Measurements from ENCODE around the gene FSTL3.
"Not testable (repeated sequence)": the region's sequence is repeated elsewhere in the genome, so short reads cannot be mapped to it uniquely, and the experiment has no call there.

The FSTL3 gene

DNA sequence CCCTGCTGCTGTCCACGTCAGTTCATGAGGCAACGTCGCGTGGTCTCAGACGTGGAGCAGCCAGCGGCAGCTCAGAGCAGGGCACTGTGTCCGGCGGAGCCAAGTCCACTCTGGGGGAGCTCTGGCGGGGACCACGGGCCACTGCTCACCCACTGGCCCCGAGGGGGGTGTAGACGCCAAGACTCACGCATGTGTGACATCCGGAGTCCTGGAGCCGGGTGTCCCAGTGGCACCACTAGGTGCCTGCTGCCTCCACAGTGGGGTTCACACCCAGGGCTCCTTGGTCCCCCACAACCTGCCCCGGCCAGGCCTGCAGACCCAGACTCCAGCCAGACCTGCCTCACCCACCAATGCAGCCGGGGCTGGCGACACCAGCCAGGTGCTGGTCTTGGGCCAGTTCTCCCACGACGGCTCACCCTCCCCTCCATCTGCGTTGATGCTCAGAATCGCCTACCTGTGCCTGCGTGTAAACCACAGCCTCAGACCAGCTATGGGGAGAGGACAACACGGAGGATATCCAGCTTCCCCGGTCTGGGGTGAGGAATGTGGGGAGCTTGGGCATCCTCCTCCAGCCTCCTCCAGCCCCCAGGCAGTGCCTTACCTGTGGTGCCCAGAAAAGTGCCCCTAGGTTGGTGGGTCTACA is 6.6 kb downstream of the FSTL3 start:
- no peak for DNase-seq (ENCODE audit: low read depth in 3 of 3)

- DNase-seq (ENCODE audit: low read depth in 3 of 3) = no peak
Measured at GRCh38 chr19:685454-685931, 9.3 kb downstream of the FSTL3 start.

DNA sequence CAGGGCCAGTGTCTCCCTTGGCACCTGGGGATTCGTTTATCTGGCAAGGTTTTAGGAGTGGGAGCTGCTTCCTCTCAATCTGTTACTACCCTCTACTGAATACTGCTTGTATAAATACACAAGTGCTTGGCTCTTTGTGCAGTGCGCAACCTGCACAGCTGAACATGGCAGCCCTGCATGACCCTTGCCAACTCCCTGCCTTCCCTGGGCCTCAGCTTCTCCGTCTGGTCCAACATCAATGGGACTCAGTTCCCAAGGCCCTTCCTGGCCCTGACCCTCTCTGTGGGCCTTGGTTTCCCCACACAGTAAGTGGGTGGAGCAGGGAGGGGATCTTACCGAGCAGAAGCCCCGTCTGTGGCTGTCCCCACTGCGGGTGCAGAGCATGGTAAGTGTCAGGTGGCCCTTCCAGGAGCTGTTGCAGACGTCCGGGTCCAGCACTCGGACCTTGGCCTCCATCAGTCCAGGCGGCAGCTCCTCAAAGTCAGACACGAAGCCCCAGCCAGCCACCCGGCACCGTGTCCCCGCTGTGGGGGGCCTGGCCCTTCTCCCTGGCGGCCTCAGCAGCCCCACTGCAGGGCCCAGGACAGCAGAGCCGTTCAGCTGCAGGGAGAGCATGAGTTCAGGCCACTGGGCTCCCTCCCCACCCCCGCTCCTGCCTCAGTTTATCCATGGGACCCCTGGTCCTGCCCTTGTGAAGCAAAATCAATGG is 10.6 kb downstream of the FSTL3 start:
- no peak for DNase-seq (ENCODE audit: low read depth in 3 of 3)

DNA sequence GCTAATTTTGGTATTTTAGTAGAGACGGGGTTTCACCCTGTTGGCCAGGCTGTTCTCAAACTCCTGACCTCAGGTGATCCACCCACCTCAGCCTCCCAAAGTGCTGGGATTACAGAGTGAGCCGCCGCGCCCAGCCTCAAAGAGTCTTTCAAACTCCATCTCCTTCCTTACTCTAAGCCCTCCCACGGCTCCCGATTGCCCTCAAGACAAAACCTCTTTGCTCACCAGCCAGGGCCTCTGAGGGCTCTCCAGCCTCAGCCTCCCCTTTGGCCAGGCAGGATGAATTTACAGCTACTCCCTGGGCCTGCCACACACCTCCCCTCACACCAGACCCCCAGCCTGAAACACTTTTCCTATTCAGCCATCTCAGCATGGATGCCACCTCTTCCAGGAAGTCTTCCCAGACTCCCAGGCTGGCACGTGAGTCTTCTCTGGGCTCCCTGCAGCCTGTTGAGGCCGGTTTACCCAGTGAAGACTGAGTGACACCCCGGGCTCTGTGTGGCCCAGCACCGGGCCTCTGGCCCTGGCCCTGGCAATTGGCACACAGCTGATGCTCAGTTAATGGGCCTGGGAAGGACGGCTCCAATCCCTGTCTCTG is 11.5 kb downstream of the FSTL3 start:
- no peak for DNase-seq (ENCODE audit: low read depth in 3 of 3)

DNA sequence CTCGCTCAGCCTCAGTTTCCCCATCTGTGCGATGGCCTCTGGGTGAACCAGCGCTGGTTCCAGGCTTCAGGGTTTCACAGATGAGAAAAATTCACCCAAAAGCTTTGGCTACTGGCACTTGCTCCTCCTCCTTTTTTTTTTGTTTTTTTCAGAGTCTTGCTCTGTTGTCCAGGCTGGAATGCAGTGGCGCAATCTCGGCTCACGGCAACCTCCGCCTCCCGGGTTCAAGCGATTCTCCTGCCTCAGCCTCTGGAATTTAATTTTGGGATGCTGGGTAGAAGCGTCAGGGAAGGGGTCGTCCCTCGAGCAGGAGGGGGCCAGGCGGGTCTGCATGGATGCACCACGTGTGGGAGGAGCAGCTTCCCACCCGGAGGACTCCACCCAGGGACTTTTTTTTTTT is 12.0 kb downstream of the FSTL3 start:
- DNase-seq (ENCODE audit: low read depth in 3 of 3) = no peak

DNA sequence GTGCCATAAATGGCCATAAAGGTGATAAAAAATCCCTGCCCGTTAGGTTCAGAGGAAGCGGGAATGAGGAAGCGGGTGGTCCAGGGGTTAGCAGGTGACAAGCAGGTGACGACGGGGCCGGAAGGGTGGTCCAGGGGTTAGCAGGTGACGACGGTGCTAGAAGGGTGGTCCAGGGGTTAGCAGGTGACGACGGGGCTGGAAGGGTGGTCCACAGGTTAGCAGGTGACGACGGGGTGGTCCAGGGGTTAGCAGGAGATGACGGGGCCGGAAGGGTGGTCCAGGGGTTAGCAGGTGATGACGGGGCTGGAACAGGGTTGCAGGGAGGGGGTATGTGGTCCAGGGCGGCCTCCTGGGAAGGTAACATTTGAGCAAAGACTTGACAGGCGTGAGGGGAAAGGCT is 12.8 kb downstream of the FSTL3 start:
- no peak for DNase-seq (ENCODE audit: low read depth in 3 of 3)

- no peak for DNase-seq (ENCODE audit: low read depth in 3 of 3)
Measured at GRCh38 chr19:690203-690602, 14.0 kb downstream of the FSTL3 start.

- no peak for DNase-seq (ENCODE audit: low read depth in 3 of 3)
Measured at GRCh38 chr19:694481-695351, 18.5 kb downstream of the FSTL3 start.

DNA sequence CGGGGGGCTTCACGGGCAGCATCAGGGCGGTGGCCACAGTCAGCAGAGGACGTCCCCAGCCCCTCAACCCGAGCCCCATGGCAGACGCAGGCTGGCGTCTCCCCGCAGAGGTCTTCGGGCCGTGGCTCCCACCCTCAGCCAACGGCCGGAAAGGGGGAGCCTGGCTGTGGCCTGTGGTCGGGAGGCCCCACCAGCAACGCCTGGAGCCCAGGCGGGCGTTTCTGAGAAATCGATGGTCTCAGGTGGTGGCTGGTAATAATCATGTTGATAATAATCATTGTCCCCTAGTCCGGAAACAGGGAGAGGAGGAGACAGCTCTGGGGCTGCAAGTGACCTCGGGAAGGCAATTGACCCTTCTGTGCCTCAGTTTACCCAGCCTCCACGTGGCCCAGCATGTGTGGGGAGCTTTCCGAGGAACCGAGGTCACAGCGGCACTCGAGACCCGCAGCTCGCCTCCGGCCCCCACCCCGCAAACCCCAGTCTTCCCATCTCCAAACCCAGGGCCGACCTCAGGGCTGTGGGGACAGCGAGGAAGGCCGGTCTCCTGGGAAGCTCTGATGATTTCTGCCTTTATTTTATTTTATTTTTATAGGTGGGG is 19.3 kb downstream of the FSTL3 start, which contains the start of gene PRSS57:
Gene PRSS57, minus strand, starts transcription at position 101 of the 598 bp plus-strand sequence. Its CDS starts 22 bp downstream, at position 79.
- DNase-seq (ENCODE audit: low read depth in 3 of 3) = no peak

GRCh38 chr19:698529-698928 is 22.3 kb downstream of the FSTL3 start:
- DNase-seq (ENCODE audit: low read depth in 3 of 3) = not testable (repeated sequence)

GRCh38 chr19:699885-700284 is 23.7 kb downstream of the FSTL3 start:
- not testable (repeated sequence) for DNase-seq (ENCODE audit: low read depth in 3 of 3)

- DNase-seq (ENCODE audit: low read depth in 3 of 3) = not testable (repeated sequence)
Measured at GRCh38 chr19:702847-703246, 26.7 kb downstream of the FSTL3 start.

DNA sequence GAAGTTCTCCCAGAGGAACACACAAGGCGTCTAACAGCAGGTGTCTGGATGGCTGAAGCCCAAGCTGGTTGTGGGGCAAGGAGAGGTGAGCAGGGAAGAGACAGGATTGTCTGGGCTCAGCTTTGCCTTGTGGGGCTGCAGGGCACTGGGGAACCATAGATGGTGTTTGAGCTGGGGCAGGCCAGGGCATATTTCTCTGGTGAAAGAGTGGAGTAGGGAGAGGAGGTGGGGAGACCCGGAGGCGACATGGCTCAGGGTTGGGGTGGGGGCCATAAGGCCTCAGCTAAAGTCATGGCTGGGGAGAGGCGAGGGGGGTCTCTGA is 27.1 kb downstream of the FSTL3 start:
- no peak for DNase-seq (ENCODE audit: low read depth in 3 of 3)

- DNase-seq (ENCODE audit: low read depth in 3 of 3) = peak; percentile 44 to 76 (median 68)
Measured at GRCh38 chr19:703651-704446, 27.7 kb downstream of the FSTL3 start.

- DNase-seq (ENCODE audit: low read depth in 3 of 3) = no peak
Measured at GRCh38 chr19:704447-704741, 28.2 kb downstream of the FSTL3 start.

- no peak for DNase-seq (ENCODE audit: low read depth in 3 of 3)
Measured at GRCh38 chr19:708154-709143, 32.3 kb downstream of the FSTL3 start, which contains the start of gene PALM. PALM (plus strand) TSS chr19:708935; CDS start chr19:709147, 212 bp downstream.

GRCh38 chr19:709196-709964 is 33.2 kb downstream of the FSTL3 start:
- no peak for DNase-seq (ENCODE audit: low read depth in 3 of 3)

DNA sequence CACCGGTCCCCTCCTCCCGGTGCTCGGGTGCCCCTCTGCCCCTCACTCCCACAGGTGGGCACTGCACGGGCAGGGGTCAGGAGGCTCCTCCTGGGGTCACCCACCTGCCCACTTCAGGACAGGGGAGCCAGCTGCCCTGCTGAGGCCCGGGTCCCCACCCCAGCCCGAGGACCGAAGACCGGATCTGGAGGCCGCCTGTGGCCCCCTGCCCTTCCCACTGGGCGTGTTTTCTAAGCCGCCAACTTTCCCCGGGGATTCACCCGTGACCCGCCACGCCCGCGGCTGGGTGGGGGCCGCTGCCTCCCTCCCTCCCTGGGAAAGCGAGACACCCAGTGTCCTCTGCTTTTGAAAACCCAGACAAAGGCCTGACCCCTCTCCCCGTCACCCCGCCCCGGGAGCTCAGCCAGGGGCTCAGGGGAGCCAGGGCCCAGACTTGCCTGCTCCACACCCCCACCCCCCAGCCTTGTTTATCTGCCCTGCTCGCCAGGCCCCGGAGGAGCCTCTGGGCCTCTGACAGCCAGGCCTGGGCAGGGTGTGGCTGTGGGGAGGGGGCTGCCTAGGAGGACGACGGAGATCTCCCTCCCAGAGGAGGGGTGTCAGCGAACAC is 33.9 kb downstream of the FSTL3 start:
- no peak for DNase-seq (ENCODE audit: low read depth in 3 of 3)
